ENCODE data around the gene DAGLA.

DAGLA gene

DNA sequence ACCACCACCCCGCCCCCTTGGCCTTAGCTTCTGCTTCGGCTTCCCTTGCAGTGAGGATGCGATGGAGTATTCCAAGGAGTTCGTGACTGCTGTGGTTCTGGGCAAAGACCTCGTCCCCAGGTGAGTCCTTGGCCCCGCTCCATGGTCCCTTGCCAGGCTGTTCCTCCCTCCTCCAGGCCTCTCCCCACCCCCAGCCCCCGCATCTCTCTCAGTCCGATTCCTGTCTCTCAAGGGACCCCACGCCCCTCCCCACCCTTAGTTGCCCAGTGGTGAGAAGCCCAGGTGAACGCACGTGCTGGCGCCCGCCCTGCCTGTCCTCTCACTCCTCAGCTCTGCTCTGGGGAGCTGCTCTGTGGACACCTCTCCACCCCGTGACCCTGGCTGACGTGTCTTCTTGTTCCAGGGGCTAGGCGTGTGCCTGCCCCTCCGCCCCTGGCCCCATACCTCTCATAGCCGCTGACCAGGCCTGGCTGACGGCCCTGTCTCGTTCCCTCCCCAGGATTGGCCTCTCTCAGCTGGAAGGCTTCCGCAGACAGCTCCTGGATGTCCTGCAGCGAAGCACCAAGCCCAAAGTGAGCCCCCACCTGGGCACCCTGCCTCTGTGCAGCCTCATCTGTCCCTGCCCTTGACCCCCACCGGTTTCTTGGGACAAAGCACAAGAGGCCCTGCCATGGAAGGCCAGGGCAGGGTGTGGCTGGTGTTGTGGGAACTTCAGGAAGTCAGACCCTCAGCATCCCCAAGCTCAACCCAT, 57.6 kb downstream of the DAGLA start:
- FAIRE-seq (no peak), DNase-seq (ENCODE audit: insufficient read length, low spot score) (no peak)
- TF ChIP-seq TAF1 (IDR thresholded peaks at IDR 0.05; ENCODE audit: low read depth, low read length) = no peak
- TF ChIP-seq SPI1 (IDR thresholded peaks at IDR 0.05; ENCODE audit: low read depth, low read length) = no peak
- no peak for TF ChIP-seq POLR2AphosphoS5 (IDR thresholded peaks at IDR 0.05; ENCODE audit: low read depth, low read length)
- no peak for TF ChIP-seq POLR2A (IDR thresholded peaks at IDR 0.05; ENCODE audit: low read depth, low read length)
- no peak for TF ChIP-seq POU2F2 (IDR thresholded peaks at IDR 0.05; ENCODE audit: low read depth, low read length)
- no peak for TF ChIP-seq PAX5 (IDR thresholded peaks at IDR 0.05; ENCODE audit: insufficient read depth, low read length, severe bottlenecking)

DNA sequence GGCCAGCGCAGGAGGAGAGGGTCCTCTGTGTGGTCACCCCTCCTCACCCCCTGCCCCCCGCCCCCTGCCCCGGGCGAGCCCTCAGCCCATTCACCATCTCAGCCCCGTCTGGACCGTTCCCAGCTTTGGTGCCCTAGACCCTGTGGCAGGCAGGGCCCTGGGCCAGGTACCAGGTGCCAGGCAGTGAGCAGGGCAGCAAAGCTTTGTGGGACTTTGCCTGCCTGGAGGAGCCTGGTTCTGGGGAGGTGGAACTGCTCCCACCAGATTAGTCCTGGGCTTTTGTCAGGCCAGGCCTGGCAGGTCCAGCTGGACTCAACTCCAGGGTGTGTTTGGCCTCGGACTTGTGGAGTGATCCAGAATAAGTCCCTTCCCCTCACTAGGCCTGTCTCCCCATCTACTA, 58.6 kb downstream of the DAGLA start:
- FAIRE-seq = no peak
- no peak for DNase-seq (ENCODE audit: insufficient read length, low spot score)
- TF ChIP-seq POLR2A (IDR thresholded peaks at IDR 0.05; ENCODE audit: low read depth, low read length) (no peak), POU2F2 (IDR thresholded peaks at IDR 0.05; ENCODE audit: low read depth, low read length) (no peak), POLR2AphosphoS5 (IDR thresholded peaks at IDR 0.05; ENCODE audit: low read depth, low read length) (no peak), PAX5 (IDR thresholded peaks at IDR 0.05; ENCODE audit: insufficient read depth, low read length, severe bottlenecking) (no peak), TAF1 (IDR thresholded peaks at IDR 0.05; ENCODE audit: low read depth, low read length) (no peak), SPI1 (IDR thresholded peaks at IDR 0.05; ENCODE audit: low read depth, low read length) (no peak)

DNA sequence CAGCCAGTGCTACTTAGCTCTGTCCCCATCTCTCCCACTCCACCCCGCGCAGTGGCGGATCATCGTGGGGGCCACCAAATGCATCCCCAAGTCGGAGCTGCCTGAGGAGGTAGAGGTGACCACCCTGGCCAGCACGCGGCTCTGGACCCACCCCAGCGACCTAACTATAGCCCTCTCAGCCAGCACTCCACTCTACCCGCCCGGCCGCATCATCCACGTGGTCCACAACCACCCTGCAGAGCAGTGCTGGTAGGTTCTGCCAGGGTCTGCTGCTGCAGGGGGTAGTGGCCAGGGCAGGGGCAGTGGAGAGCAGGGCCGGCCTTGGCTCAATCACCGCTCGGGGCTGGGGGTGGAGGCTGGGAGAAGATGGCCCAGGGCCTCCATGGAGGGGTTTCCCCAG, 59.2 kb downstream of the DAGLA start:
- TF ChIP-seq TAF1 (IDR thresholded peaks at IDR 0.05; ENCODE audit: low read depth, low read length) (no peak), POLR2A (IDR thresholded peaks at IDR 0.05; ENCODE audit: low read depth, low read length) (no peak), POLR2AphosphoS5 (IDR thresholded peaks at IDR 0.05; ENCODE audit: low read depth, low read length) (no peak), PAX5 (IDR thresholded peaks at IDR 0.05; ENCODE audit: insufficient read depth, low read length, severe bottlenecking) (no peak), POU2F2 (IDR thresholded peaks at IDR 0.05; ENCODE audit: low read depth, low read length) (no peak), SPI1 (IDR thresholded peaks at IDR 0.05; ENCODE audit: low read depth, low read length) (no peak)
- DNase-seq (ENCODE audit: insufficient read length, low spot score) (no peak), FAIRE-seq (no peak)

DNA sequence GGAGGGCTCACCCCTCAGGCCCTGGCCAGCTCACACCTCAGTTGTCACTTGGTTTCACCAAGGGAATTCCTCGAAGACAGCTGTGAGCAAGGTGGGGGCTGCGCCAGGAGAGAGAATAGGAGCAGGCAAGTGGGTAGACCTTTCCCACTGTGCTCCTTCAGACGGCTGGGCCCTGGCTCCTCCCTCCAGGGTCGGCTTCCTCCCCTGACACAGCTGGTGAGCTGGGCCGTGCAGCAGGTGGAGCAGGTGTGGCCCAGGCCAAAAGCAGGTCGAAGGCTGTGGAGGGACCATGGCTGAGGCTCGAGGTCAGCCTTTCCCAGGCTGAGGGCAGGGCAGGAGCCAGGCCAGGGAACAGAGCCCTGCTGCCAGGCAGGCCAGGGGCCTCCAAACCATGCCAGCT, 59.8 kb downstream of the DAGLA start:
- no peak for DNase-seq (ENCODE audit: insufficient read length, low spot score)
- no peak for FAIRE-seq
- TF ChIP-seq TAF1 (IDR thresholded peaks at IDR 0.05; ENCODE audit: low read depth, low read length) (no peak), SPI1 (IDR thresholded peaks at IDR 0.05; ENCODE audit: low read depth, low read length) (no peak), PAX5 (IDR thresholded peaks at IDR 0.05; ENCODE audit: insufficient read depth, low read length, severe bottlenecking) (no peak), POLR2AphosphoS5 (IDR thresholded peaks at IDR 0.05; ENCODE audit: low read depth, low read length) (no peak), POU2F2 (IDR thresholded peaks at IDR 0.05; ENCODE audit: low read depth, low read length) (no peak), POLR2A (IDR thresholded peaks at IDR 0.05; ENCODE audit: low read depth, low read length) (no peak)

DNA sequence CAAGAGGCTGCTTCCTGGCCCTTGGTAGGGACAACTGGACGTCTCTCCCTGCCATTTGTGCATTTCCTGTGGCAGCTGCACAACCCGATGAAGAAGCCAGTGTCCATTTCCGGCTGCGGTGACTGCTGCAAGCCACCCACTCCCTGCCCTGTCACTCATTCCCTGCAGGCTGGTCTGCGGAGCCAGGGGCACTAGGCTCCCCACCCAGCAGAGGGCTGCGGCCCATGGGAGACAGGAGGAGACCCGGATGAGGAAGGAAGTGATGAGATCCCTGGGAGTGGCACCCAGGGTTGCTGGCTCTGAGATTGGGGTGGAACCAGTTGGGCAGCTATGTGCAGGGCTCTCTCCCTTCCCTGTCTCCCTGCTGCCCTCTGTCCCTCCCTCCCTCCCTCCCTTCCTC, 62.2 kb downstream of the DAGLA start:
- FAIRE-seq (no peak), DNase-seq (ENCODE audit: insufficient read length, low spot score) (no peak)
- TF ChIP-seq POLR2AphosphoS5 (IDR thresholded peaks at IDR 0.05; ENCODE audit: low read depth, low read length) (no peak), POU2F2 (IDR thresholded peaks at IDR 0.05; ENCODE audit: low read depth, low read length) (no peak), TAF1 (IDR thresholded peaks at IDR 0.05; ENCODE audit: low read depth, low read length) (no peak), SPI1 (IDR thresholded peaks at IDR 0.05; ENCODE audit: low read depth, low read length) (no peak), POLR2A (IDR thresholded peaks at IDR 0.05; ENCODE audit: low read depth, low read length) (no peak), PAX5 (IDR thresholded peaks at IDR 0.05; ENCODE audit: insufficient read depth, low read length, severe bottlenecking) (no peak)

DNA sequence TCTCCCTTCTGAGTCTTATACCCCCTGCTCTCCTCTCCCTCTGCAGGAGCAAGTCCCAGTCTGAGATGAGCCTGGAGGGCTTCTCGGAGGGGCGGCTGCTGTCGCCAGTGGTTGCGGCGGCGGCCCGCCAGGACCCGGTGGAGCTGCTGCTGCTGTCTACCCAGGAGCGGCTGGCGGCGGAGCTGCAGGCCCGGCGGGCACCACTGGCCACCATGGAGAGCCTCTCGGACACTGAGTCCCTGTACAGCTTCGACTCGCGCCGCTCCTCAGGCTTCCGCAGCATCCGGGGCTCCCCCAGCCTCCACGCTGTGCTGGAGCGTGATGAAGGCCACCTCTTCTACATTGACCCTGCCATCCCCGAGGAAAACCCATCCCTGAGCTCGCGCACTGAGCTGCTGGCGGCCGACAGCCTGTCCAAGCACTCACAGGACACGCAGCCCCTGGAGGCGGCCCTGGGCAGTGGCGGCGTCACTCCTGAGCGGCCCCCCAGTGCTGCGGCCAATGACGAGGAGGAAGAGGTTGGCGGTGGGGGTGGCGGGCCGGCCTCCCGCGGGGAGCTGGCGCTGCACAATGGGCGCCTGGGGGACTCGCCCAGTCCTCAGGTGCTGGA, 63.4 kb downstream of the DAGLA start:
- FAIRE-seq (no peak), DNase-seq (ENCODE audit: insufficient read length, low spot score) (no peak)
- no peak for TF ChIP-seq POLR2AphosphoS5 (IDR thresholded peaks at IDR 0.05; ENCODE audit: low read depth, low read length)
- TF ChIP-seq TAF1 (IDR thresholded peaks at IDR 0.05; ENCODE audit: low read depth, low read length) = no peak
- no peak for TF ChIP-seq POLR2A (IDR thresholded peaks at IDR 0.05; ENCODE audit: low read depth, low read length)
- no peak for TF ChIP-seq SPI1 (IDR thresholded peaks at IDR 0.05; ENCODE audit: low read depth, low read length)
- no peak for TF ChIP-seq PAX5 (IDR thresholded peaks at IDR 0.05; ENCODE audit: insufficient read depth, low read length, severe bottlenecking)
- TF ChIP-seq POU2F2 (IDR thresholded peaks at IDR 0.05; ENCODE audit: low read depth, low read length) = no peak

DNA sequence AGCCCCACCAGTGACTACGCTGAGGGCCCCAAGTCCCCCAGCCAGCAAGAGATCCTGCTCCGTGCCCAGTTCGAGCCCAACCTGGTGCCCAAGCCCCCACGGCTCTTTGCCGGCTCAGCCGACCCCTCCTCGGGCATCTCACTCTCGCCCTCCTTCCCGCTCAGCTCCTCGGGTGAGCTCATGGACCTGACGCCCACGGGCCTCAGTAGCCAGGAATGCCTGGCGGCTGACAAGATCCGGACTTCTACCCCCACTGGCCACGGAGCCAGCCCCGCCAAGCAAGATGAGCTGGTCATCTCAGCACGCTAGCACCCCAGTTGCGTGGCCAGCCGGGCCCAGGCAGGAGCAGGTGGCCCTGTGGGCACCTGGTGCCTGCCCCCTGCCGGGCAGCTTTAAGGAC, 64.0 kb downstream of the DAGLA start:
- DNase-seq (ENCODE audit: insufficient read length, low spot score) = no peak
- FAIRE-seq = no peak
- TF ChIP-seq POLR2A (IDR thresholded peaks at IDR 0.05; ENCODE audit: low read depth, low read length) (no peak), SPI1 (IDR thresholded peaks at IDR 0.05; ENCODE audit: low read depth, low read length) (no peak), POLR2AphosphoS5 (IDR thresholded peaks at IDR 0.05; ENCODE audit: low read depth, low read length) (no peak), PAX5 (IDR thresholded peaks at IDR 0.05; ENCODE audit: insufficient read depth, low read length, severe bottlenecking) (no peak), TAF1 (IDR thresholded peaks at IDR 0.05; ENCODE audit: low read depth, low read length) (no peak), POU2F2 (IDR thresholded peaks at IDR 0.05; ENCODE audit: low read depth, low read length) (no peak)

DNA sequence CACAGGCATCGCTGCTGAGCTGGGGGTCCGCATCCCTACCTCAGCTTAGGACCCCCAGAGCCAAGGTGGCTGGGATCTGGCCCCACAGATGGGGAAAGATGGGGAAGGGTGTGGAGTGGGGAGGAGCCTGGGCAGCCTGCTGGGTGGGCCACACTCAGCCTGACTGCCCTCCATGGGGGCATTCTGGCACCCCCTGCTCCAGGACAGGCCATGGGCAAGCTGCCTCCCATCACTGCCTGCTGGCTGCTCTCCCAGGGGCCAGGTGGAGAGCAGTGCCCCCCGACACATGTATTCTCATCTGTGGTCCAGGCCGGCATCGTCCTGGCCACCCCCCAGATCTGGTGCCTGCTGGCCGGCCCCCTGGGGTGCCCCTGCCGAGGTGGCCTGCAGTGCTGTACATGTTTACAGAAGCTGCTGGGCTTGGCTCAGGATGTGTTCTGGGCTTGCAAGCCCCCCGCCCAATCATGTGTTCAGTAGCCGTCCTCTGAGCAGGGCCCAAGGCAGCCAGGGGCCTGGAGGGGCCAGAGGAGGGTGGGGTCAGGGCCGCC, 64.5 kb downstream of the DAGLA start:
- FAIRE-seq (no peak), DNase-seq (ENCODE audit: insufficient read length, low spot score) (no peak)
- TF ChIP-seq PAX5 (IDR thresholded peaks at IDR 0.05; ENCODE audit: insufficient read depth, low read length, severe bottlenecking) (no peak), POLR2A (IDR thresholded peaks at IDR 0.05; ENCODE audit: low read depth, low read length) (no peak), POU2F2 (IDR thresholded peaks at IDR 0.05; ENCODE audit: low read depth, low read length) (no peak), POLR2AphosphoS5 (IDR thresholded peaks at IDR 0.05; ENCODE audit: low read depth, low read length) (no peak), TAF1 (IDR thresholded peaks at IDR 0.05; ENCODE audit: low read depth, low read length) (no peak), SPI1 (IDR thresholded peaks at IDR 0.05; ENCODE audit: low read depth, low read length) (no peak)

DNA sequence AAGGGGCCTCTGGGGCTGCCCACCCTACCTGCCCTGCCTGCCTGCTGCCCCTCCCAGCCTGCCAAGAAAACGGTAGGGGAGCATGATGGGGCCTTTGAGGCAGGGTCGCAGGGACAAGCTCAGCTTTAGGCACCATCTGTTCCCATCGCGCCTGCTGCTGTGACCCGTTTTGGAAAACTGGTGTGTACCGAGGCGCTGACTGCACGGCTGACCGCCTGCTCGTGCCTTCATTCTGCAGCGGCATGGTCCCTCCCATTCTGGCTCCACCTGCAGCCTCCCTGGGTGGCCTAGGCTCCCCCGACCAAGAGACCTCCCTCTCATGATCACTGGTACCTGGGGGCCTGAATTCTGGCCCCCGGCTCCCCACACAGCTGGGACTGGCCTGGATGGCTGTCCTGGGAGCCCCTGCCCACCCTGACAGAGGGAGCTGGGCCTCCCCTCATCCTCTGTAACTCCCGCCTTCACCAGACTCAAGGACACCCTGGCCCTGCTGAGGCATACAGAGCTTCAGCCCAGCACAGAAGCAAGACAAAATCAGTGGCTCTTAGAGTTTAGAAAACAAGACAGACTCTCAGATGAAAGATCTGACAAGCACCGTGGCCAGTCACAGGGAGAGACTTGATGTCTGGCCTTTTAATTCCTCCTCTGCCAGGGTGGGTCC, 65.7 kb downstream of the DAGLA start:
- no peak for TF ChIP-seq POU2F2 (IDR thresholded peaks at IDR 0.05; ENCODE audit: low read depth, low read length)
- TF ChIP-seq POLR2AphosphoS5 (IDR thresholded peaks at IDR 0.05; ENCODE audit: low read depth, low read length) = no peak
- no peak for TF ChIP-seq TAF1 (IDR thresholded peaks at IDR 0.05; ENCODE audit: low read depth, low read length)
- TF ChIP-seq PAX5 (IDR thresholded peaks at IDR 0.05; ENCODE audit: insufficient read depth, low read length, severe bottlenecking) = no peak
- TF ChIP-seq POLR2A (IDR thresholded peaks at IDR 0.05; ENCODE audit: low read depth, low read length) = no peak
- no peak for TF ChIP-seq SPI1 (IDR thresholded peaks at IDR 0.05; ENCODE audit: low read depth, low read length)

More for the DNA sequence above, 65.7 kb downstream of the DAGLA start:
- DNase-seq (ENCODE audit: insufficient read length, low spot score) (no peak), FAIRE-seq (no peak)
